Activated CD8-positive, alpha-beta memory T cell treated with anti-CD3 and anti-CD28 coated beads, Interleukin-2, amount 10 ng/mL, durations not matched to agents 7 days and 5 days (primary cell): Measurements from ENCODE around the gene C5AR1. TPM values are rescaled to one million over a fixed set of nuclear protein-coding genes. Genes with fewer than 3 reads are reported as not detected.

Source experiments
- ATAC-seq: fragments of 150-1000 bp; cut with Tn5 transposase; one replicate; pipeline ENCODE4 v1.10.0; 2021; ENCODE audit warnings: moderate library complexity
- CTCF ChIA-PET: fragments of 350-600 bp; sonication (Branson Sonifier 250); formaldehyde crosslinking; loops from one replicate; lab custom pipeline; 2021; ENCODE audit warnings: antibody characterized with exemption; lab: Charles Lee
- DNase-seq: peaks from one replicate; pipeline ENCODE4 v3.0.0-alpha.2; 2020
- H3K27ac Mint-ChIP-seq: one replicate; pipeline ENCODE4 v1.8.0; 2021; ENCODE audit warnings: mild to moderate bottlenecking, mixed read lengths
- H3K27me3 Mint-ChIP-seq: one replicate; pipeline ENCODE4 v1.8.0; 2021; ENCODE audit warnings: mixed read lengths
- H3K36me3 Mint-ChIP-seq: one replicate; pipeline ENCODE4 v1.8.0; 2021; ENCODE audit warnings: mild to moderate bottlenecking, mixed read lengths
- H3K4me1 Mint-ChIP-seq: one replicate; pipeline ENCODE4 v1.8.0; 2021; ENCODE audit warnings: mixed read lengths
- H3K4me3 Mint-ChIP-seq: one replicate; pipeline ENCODE4 v1.8.0; 2021; ENCODE audit warnings: mild to moderate bottlenecking, moderate library complexity, mixed read lengths
- H3K9me3 Mint-ChIP-seq: one replicate; pipeline ENCODE4 v1.8.0; 2022; ENCODE audit warnings: low read depth, mixed read lengths
- total RNA-seq, 2 experiments: library from RNA; stranded (reverse); gene quantifications; one replicate each; pipeline ENCODE4 v1.2.3, GENCODE V29; 2021

C5AR1 gene
- total RNA-seq, 2 experiments from 2014 or later, result 1.4 TPM; not detected in 1

- ATAC-seq, result no peak
- no peaks in the 10 kb centered on the region for H3K9me3 Mint-ChIP-seq
Observed at GRCh38 chr19:47305309-47305751, 4.3 kb upstream of the C5AR1 start.

GRCh38 chr19:47306303-47306702, 3.4 kb upstream of the C5AR1 start:
- no peaks in the 10 kb centered on the region for H3K9me3 Mint-ChIP-seq
- H3K4me1 Mint-ChIP-seq, result peaks cover 3% of the 10 kb centered on the region
- no peak for DNase-seq
- H3K4me3 Mint-ChIP-seq, result no peak overlapping the region
- no peaks in the 10 kb centered on the region for H3K36me3 Mint-ChIP-seq
- CTCF ChIA-PET, result interaction anchor here (1.3 to 2.9 kb wide), 5 partner anchors 10 to 85 kb away, joined by 4 to 14 read pairs (median 13); no protein-coding TSS in a partner anchor
- ATAC-seq, result no peak
- H3K27ac Mint-ChIP-seq, result no peak overlapping the region
- H3K27me3 Mint-ChIP-seq, result peaks cover 16% of the 10 kb centered on the region

More at GRCh38 chr19:47305309-47305751, 4.3 kb upstream of the C5AR1 start:
- Mint-ChIP-seq H3K27ac (no peak overlapping the region), H3K36me3 (no peaks in the 10 kb centered on the region), H3K27me3 (peaks cover 15% of the 10 kb centered on the region), H3K4me3 (no peak overlapping the region), H3K4me1 (peaks cover 8% of the 10 kb centered on the region)
- CTCF ChIA-PET, result interaction anchor here (0.7 to 2.9 kb wide), 9 partner anchors 9 to 1277 kb away, joined by 3 to 14 read pairs (median 5); no protein-coding TSS in a partner anchor
- DNase-seq, result peak; percentile 47

- Mint-ChIP-seq H3K4me3 (no peak overlapping the region), H3K36me3 (no peaks in the 10 kb centered on the region), H3K27me3 (peaks cover 13% of the 10 kb centered on the region), H3K4me1 (peaks cover 3% of the 10 kb centered on the region), H3K9me3 (no peaks in the 10 kb centered on the region), H3K27ac (no peak overlapping the region)
- no peak for DNase-seq
- ATAC-seq, result no peak
- CTCF ChIA-PET, result interaction anchor here (0.7 to 2.0 kb wide), 3 partner anchors 28 to 391 kb away, joined by 3 to 12 read pairs (median 3); no protein-coding TSS in a partner anchor
Observed at GRCh38 chr19:47309038-47309437, 623 bp upstream of the C5AR1 start.

GRCh38 chr19:47310323-47310722, 662 bp downstream of the C5AR1 start:
- Mint-ChIP-seq H3K9me3 (no peaks in the 10 kb centered on the region), H3K4me1 (peaks cover 1% of the 10 kb centered on the region)

GRCh38 chr19:47310819-47311218, 1.2 kb downstream of the C5AR1 start:
- CTCF ChIA-PET, result no interaction called here
- Mint-ChIP-seq H3K4me3 (no peak overlapping the region), H3K27me3 (peaks cover 12% of the 10 kb centered on the region), H3K27ac (no peak overlapping the region), H3K4me1 (no peaks in the 10 kb centered on the region), H3K9me3 (no peaks in the 10 kb centered on the region), H3K36me3 (no peaks in the 10 kb centered on the region)
- ATAC-seq (no peak), DNase-seq (no peak)

More at GRCh38 chr19:47310323-47310722, 662 bp downstream of the C5AR1 start:
- no peak for DNase-seq
- Mint-ChIP-seq H3K27me3 (peaks cover 10% of the 10 kb centered on the region), H3K27ac (no peak overlapping the region), H3K36me3 (no peaks in the 10 kb centered on the region), H3K4me3 (no peak overlapping the region)
- no peak for ATAC-seq
- CTCF ChIA-PET, result no interaction called here

GRCh38 chr19:47312366-47313006, 2.8 kb downstream of the C5AR1 start:
- Mint-ChIP-seq H3K36me3 (no peaks in the 10 kb centered on the region), H3K4me1 (no peaks in the 10 kb centered on the region), H3K27ac (no peak overlapping the region), H3K4me3 (no peak overlapping the region), H3K27me3 (peaks cover 7% of the 10 kb centered on the region), H3K9me3 (no peaks in the 10 kb centered on the region)
- no peak for DNase-seq
- CTCF ChIA-PET, result no interaction called here
- no peak for ATAC-seq

GRCh38 chr19:47313754-47314295, 4.2 kb downstream of the C5AR1 start:
- CTCF ChIA-PET, result no interaction called here
- Mint-ChIP-seq H3K4me1 (no peaks in the 10 kb centered on the region), H3K27me3 (peaks cover 7% of the 10 kb centered on the region), H3K36me3 (no peaks in the 10 kb centered on the region), H3K27ac (no peak overlapping the region), H3K9me3 (no peaks in the 10 kb centered on the region), H3K4me3 (no peak overlapping the region)
- no peak for ATAC-seq
- no peak for DNase-seq

- DNase-seq, result no peak
- Mint-ChIP-seq H3K9me3 (no peaks in the 10 kb centered on the region), H3K36me3 (no peaks in the 10 kb centered on the region), H3K4me3 (no peak overlapping the region), H3K4me1 (no peaks in the 10 kb centered on the region), H3K27me3 (peaks cover 6% of the 10 kb centered on the region), H3K27ac (no peak overlapping the region)
- ATAC-seq, result no peak
- CTCF ChIA-PET, result interaction anchor here (0.7 to 3.4 kb wide), 4 partner anchors 10 to 77 kb away, joined by 4 to 14 read pairs (median 4); no protein-coding TSS in a partner anchor
Observed at GRCh38 chr19:47315125-47315821, 5.6 kb downstream of the C5AR1 start.

- ATAC-seq, result no peak
Observed at GRCh38 chr19:47316513-47316912, 6.9 kb downstream of the C5AR1 start.

GRCh38 chr19:47319923-47320871, 10.5 kb downstream of the C5AR1 start:
- CTCF ChIA-PET, result interaction anchor here (1.0 kb wide), 1 partner anchor 29 kb away, joined by 3 read pairs; the partner anchor contains the start of gene DHX34
- H3K9me3 Mint-ChIP-seq, result no peaks in the 10 kb centered on the region
- no peak overlapping the region for H3K27ac Mint-ChIP-seq
- ATAC-seq (no peak), DNase-seq (no peak)
- peaks cover 13% of the 10 kb centered on the region for H3K27me3 Mint-ChIP-seq
- H3K4me1 Mint-ChIP-seq, result no peaks in the 10 kb centered on the region
- H3K4me3 Mint-ChIP-seq, result no peak overlapping the region
- H3K36me3 Mint-ChIP-seq, result no peaks in the 10 kb centered on the region

More at GRCh38 chr19:47316513-47316912, 6.9 kb downstream of the C5AR1 start:
- Mint-ChIP-seq H3K27me3 (peaks cover 8% of the 10 kb centered on the region), H3K9me3 (no peaks in the 10 kb centered on the region), H3K4me1 (no peaks in the 10 kb centered on the region), H3K4me3 (no peak overlapping the region), H3K36me3 (no peaks in the 10 kb centered on the region), H3K27ac (no peak overlapping the region)
- no peak for DNase-seq
- CTCF ChIA-PET, result interaction anchor here (3.4 kb wide), 1 partner anchor 11 kb away, joined by 14 read pairs; no protein-coding TSS in a partner anchor

- peaks cover 11% of the 10 kb centered on the region for H3K27me3 Mint-ChIP-seq
- no peak overlapping the region for H3K4me3 Mint-ChIP-seq
- no peaks in the 10 kb centered on the region for H3K4me1 Mint-ChIP-seq
- no peaks in the 10 kb centered on the region for H3K36me3 Mint-ChIP-seq
- no peaks in the 10 kb centered on the region for H3K9me3 Mint-ChIP-seq
- H3K27ac Mint-ChIP-seq, result no peak overlapping the region
- no peak for ATAC-seq
- CTCF ChIA-PET, result interaction anchor here (1.0 kb wide), 1 partner anchor 28 kb away, joined by 3 read pairs; the partner anchor contains the start of gene DHX34
- no peak for DNase-seq
Observed at GRCh38 chr19:47321630-47322029, 12.0 kb downstream of the C5AR1 start.

- ATAC-seq (no peak), DNase-seq (no peak)
- H3K4me1 Mint-ChIP-seq, result no peaks in the 10 kb centered on the region
- no peak overlapping the region for H3K27ac Mint-ChIP-seq
- CTCF ChIA-PET, result no interaction called here
- peaks cover 11% of the 10 kb centered on the region for H3K27me3 Mint-ChIP-seq
- no peak overlapping the region for H3K4me3 Mint-ChIP-seq
- no peaks in the 10 kb centered on the region for H3K36me3 Mint-ChIP-seq
- H3K9me3 Mint-ChIP-seq, result no peaks in the 10 kb centered on the region
Observed at GRCh38 chr19:47322058-47322457, 12.4 kb downstream of the C5AR1 start.
